A549 (cell line): Measurements from ENCODE around the gene SIAE.

Experiments used
- CTCF ChIP-seq: fragments of >200 bp; sonication (Bioruptor Twin); formaldehyde crosslinking; IDR thresholded peaks from 3 replicates; pipeline ENCODE4 v1.5.1; 2016
- POLR2A ChIP-seq: IDR thresholded peaks from 2 replicates; pipeline ENCODE4 v1.6.1; 2012; ENCODE audit warnings: mild to moderate bottlenecking, low read length
- USF2 ChIP-seq: fragments of 450-650 bp; IDR thresholded peaks from 2 replicates; pipeline ENCODE4 v1.6.1; 2014; ENCODE audit warnings: antibody characterized with exemption

GRCh38 chr11:124597626-124598025 is 75.9 kb downstream of the SIAE start:
- TF ChIP-seq POLR2A, result no peak
- TF ChIP-seq USF2, result no peak
- TF ChIP-seq CTCF, result no peak
